GM18907 (cell line): ENCODE data around the gene CCDC88C.
A peak's percentile ranks its signal among the peaks of the same experiment; 100 is the strongest.
"Not testable (repeated sequence)": the region's sequence is repeated elsewhere in the genome, so short reads cannot be mapped to it uniquely, and the experiment has no call there.

Source experiments
- ATAC-seq: cut with Tn5 transposase; IDR thresholded peaks from one replicate; pipeline ENCODE4 v1.9.1; 2021; ENCODE audit warnings: mild to moderate bottlenecking, moderate library complexity; ENCODE audit not compliant: unreplicated experiment

The CCDC88C gene

DNA sequence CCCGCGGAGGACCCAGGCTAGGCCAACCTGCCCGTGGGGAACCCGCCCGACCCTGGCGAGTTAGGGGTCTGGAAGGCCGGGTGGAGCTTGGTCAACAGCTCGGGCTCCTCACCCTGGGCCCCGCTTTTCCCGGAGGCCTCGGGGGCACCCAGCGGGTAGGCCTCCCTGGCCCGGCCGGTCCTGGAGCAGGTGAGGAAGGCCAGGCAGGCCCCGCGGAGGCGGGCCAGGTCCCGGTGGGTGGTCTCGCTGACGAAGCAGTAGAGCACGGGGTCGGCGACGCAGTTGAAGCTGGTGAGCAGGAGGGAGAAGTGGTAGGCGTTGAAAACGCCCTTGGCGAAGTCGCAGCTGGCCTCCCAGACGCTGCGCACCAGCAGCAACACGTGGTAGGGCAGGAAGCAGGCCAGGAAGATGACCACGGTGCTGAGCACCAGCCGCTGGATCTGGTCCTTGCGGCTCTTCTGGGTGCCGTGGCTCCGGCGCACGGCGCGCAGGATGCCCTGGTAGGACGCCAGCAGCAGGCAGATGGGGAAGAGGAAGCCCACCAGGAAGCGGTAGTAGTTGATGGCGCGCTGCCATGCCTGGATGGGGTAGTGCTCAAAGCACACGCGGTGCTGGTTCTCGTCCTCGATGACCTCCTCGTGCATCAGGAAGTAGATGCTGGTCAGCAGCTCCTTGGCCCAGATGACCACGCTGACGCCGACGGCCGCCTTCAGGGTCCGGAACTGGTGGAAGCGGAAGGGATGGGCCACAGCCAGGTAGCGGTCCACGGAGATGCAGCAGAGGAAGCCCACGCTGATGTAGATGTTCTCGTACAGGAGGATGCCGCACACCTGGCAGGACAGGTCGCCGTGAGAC, 183.5 kb downstream of the CCDC88C start:
- ATAC-seq: no peak

DNA sequence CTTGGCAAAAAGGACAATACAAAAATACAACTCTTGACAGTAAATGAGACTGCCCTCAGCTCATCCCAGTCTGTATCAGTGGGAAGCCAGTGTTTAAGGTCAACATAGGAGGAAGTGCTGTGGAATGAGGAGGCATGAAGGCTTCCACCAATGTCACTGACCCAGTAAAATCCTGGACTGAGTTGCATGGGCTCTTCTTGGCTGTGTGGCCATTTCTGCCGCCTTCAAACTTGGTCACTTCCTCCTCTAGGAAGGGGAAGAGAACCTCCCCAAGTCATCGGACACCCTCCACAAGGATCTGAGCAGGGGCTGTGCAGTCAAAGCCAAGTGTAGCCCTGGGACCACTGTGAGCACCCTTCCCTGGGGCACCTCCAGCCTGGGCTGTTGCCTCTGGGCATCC, 185.0 kb downstream of the CCDC88C start:
- ATAC-seq: no peak

DNA sequence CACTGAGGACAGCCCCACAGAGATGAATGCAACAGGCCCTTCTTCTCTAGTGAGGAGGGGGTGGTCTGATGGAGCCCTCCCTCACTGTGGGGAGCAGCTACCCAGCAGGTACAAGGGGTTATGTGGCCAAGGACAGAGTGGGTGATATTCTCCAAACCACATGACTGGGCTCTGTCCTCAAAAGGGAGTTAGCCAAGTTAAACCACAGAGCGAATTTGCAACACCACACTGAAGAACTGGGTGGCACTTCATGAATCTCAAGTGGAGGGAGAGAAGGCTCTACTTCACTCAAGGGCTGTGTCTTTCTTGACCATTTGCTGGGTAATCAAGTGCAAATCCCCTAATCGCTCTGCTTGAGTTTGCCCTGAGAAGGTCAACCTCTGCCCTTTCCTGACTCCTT, 185.6 kb downstream of the CCDC88C start:
- no peak for ATAC-seq

- ATAC-seq: no peak
These were observed 186.2 kb downstream of the CCDC88C start for GRCh38 chr14:91231446-91231845.

DNA sequence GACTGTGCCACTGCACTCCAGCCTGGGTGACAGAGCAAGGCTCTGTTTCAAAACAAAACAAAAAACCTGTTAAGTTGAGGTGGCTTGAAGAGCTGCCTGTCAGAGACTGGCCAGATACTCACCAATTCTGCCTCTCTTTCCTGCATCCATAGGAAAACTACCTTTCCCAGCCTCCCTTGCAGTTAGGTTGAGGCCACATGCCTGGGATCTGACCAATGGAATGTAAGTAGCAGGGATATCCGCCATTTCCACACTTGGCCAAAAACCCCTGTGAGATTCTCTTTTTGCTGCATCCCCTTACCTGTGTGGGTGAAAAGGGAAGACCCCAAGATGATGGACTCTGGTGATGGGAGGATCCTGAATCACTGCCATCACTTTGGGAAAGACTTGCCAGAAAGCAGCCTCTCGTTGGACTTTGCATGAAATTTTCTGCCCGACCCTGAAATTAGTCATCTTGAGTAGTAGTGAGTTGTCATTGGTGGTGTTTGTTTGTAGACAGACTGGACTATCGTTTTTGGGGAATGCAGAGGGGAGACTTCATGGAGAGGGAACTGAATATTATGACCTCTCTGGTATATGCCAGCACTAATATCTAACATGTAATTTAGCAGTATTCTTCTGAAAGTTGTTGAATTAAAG, 187.1 kb downstream of the CCDC88C start:
- no peak for ATAC-seq

GRCh38 chr14:91229743-91230200, 187.8 kb downstream of the CCDC88C start:
- peak; percentile 73 for ATAC-seq

- ATAC-seq: no peak
These were observed 188.6 kb downstream of the CCDC88C start for GRCh38 chr14:91229005-91229382.

DNA sequence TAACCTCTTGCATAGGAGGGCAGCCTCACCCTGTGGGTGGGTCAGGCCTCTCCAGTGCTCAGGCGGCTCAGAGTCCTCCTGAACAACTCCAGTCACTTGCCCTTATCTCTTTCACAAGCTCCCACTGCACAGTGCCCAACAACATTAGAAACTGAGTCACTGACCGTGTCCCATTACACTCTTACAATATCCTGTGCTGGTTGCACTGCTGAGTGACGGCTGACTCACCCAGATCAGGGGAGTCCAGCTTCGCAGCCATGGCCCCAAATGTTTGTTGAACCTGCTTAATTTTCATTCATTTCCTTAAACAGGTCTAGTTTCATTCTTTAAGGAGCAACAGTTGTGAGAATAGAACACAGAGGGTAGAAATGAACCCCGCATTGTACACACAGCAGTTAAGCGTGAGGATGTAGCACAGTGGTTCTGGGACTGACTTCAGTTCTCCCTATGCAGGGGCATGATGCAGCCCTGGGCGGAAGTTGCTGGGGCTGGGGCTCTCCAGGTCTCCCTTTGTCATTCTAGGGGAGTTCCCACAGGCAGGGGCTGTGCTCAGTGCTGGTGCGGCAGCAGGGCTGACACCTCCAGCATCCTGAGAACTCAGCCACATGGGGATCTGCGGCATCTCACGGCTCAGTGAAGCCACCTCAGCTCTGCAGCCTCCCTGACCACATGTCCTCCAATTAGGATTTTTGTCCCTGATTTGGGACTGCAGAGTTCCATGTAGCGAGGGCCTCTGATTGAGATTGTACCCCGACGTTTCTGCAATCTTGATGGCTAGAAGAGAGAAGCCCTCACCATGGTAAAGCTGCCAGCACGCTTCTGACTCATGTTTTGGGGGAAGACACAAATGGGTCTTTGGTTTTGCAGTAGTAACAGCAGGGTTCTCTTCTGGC, 189.3 kb downstream of the CCDC88C start:
- ATAC-seq: peak; percentile 89

- no peak for ATAC-seq
These were observed 190.4 kb downstream of the CCDC88C start for GRCh38 chr14:91227183-91227628.

DNA sequence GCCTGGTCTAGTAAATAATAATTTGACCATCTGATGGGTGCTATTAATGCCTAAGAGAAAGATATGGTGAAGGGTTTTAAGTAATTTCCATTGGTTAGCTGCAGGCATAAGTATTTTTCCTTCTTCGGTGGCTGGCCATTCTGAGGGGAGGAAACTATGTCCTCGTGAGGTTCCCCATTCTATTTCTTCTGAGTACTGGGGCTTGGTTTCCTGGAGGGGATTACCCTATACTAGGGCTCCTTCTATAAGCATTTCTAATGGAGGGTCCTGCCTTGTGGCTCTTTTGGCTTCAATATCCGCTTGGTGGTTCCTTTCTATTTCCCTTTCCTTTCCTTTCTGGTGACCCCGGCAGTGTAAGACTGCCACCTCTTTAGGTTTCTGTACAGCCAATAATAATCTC, 191.3 kb downstream of the CCDC88C start:
- not testable (repeated sequence) for ATAC-seq

DNA sequence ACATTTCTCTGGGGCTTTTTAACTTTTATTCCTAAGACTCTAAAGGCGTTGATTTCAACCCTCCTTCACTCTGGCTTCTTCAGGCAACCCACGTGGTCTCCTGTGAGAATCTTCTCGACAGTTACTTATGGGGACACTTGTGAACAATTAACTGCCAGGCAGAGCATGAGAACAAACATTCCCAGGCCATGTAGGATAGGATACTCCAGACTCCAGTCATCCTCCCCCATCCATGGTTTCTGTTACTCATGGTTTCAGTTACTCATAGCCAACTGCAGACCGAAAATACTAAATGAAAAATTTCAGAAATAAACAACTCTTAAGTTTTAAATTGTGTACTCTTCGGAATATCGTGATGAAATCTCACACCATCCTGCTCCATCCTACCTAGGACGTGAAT, 192.6 kb downstream of the CCDC88C start:
- ATAC-seq: no peak

GRCh38 chr14:91223028-91223783, 194.4 kb downstream of the CCDC88C start:
- ATAC-seq: no peak
